HG03280 (cell line): ENCODE results near the gene UBL5.
"Not testable (repeated sequence)": the region's sequence is repeated elsewhere in the genome, so short reads cannot be mapped to it uniquely, and the experiment has no call there.

Experiments used
- ATAC-seq: cut with Tn5 transposase; IDR thresholded peaks from one replicate; pipeline ENCODE4 v1.9.1; 2021; ENCODE audit warnings: mild to moderate bottlenecking, moderate library complexity; ENCODE audit not compliant: unreplicated experiment

UBL5 gene

DNA sequence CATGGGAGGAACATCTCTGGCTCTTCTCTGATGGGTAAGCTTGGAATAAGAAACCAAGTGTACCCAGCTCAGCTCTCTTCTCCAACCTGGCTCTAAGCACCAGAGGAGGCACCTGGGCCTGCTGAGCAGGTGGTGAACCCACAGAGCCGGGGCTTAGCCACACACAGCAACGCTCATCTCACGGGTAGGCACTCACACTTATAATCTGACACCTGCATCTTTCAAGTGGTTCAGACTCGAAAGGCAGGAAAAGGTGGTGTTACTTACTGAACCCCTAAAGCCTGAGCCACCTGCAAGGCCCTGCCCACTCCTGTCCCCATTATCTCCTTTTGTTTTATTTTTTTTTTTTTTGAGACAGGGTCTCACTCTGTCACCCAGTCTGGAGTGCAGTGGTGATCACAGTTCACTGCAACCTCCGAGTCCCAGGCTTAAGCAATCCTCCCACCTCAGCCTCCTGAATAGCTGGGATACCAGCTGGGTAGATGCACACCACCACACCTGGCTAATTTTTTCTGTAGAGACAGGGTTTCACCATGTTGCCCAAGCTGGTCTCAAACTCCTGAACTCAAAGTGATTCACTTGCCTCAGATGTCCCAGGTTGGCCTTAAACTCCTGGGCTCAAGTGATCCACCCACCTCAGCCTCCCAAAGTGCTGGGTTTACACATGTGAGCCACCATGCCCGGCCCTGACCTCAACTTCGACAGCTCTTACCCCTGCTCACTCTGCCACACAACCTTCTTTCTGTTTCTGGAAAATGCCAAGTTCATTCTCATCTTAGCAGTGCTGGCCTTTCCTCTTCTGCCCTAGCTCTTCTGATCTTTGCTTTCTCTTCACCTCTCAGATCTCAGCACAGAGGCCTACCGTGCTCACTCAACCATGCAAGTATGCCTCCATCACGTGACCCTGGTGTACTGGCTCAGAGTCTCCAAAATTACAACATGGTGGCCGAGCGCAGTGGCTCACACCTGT lies 18.6 kb upstream of the UBL5 start:
- ATAC-seq = no peak

DNA sequence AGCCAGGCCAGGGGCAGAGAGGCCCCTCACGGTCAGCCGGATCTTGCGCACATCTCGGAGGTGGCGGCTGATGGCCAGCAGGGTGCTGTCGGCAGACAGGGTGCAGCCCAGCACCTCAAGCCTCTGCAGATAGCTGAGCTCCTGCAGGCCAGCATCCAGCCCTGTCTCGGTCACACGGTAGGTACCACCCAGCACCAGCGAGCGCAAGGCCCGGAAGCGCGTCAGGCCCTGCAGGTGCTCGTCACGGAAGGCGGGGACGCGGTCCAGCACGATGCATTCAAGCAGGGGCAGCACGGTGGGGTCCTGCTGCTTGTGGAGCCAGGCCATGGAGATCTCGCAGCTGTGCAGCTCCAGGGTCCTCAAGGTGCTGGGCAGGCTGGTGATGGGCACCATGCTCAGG lies 16.6 kb upstream of the UBL5 start:
- no peak for ATAC-seq

DNA sequence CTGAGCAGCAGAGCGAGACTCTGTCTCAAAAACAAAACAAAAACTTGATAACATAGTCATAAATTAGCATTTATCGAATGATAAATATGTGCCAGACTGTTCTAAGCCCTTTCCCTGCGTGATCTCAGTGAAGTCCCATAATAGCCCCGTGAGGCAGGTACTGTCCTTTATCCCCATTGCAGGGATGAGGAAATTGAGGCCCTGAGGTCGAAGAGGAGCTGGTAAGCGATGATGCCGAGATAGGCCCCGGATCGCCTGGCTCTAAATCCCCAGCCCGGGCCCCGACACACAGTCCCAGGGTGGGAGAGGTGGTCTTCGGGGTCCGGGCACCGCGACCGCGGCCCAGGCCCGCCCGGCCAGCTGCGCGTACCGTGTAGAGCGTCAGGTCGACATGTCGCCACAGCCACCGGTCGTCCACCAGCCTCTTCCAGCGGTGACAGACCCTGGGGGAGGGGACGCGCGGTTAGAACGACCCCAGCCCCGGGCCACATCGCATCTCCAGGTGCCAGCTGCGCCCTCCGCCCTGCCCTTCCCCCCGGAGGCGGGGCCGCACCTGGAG lies 9.5 kb upstream of the UBL5 start:
- ATAC-seq = no peak

DNA sequence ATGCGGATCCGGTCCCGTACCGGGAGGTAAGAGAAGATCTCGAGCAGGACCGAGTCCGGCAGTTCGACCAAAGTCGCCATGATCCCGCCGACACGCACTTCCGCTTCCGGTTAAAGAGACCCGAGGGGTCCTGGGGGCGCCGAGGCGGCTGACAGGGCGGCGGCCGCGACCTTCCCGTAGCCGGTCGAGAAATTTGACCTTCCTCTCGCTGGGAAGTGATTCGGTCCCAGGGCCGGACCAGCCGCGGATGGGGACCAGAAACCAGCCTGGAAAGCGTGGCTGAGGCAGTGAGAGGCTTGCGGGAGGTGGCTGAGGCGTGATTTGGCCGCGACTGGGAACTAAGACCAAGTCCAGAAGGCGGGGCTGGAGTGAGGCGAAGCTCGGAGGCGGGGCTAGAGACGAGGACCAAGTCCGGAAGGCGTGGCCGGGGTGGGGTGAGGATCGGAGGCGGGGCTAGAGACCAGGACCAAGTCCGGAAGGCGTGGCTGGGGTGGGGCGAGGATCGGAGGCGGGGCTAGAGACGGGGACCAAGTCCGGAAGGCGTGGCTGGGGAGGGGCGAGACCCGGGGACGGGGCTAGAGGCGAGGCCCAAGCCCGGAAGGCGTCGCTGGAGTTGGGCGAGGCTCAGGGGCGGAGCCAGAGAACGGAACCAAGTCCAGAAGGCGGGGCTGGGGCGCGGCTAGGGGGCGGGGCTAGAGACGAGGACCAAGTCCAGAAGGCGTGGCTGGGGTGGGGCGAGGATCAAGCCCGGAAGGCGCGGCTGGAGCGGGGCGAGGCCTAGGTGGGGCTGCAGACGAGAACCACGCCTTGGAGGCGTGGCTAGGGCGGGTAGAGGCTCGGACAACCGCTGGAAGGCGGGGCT lies 8.8 kb upstream of the UBL5 start, which contains the start of gene FBXL12:
TSS of gene FBXL12 (minus strand) at position 346 of the 862 bp plus-strand sequence. CDS start at position 80, 266 bp downstream.
- peak; percentile 86 for ATAC-seq

- ATAC-seq = no peak
Measured at GRCh38 chr19:9819596-9819909, 8.2 kb upstream of the UBL5 start.

- not testable (repeated sequence) for ATAC-seq
Measured at GRCh38 chr19:9820034-9820433, 7.7 kb upstream of the UBL5 start.

- no peak for ATAC-seq
Measured at GRCh38 chr19:9823816-9824215, 3.9 kb upstream of the UBL5 start.

GRCh38 chr19:9828551-9829063 lies 889 bp downstream of the UBL5 start:
- no peak for ATAC-seq

DNA sequence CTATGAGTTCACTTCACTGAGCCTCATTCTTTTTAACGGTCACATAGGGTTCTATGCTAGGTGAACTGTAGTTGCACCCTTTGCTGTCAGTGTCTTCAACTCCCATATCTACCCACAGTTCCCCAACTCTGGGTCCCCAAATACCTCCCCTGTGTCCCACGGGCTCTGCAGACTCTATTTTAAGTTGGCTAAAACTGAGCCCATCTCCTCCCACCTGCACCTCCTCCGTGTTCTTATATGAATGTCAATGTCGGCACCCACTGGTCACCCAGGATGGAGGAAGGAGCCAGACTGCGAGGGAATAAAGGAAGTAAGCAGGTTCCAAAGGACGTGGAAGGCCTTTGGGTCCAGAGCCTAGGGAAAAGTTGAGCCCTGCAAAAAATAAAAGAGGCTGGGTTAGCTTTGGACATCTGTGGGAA lies 6.6 kb downstream of the UBL5 start:
- no peak for ATAC-seq

DNA sequence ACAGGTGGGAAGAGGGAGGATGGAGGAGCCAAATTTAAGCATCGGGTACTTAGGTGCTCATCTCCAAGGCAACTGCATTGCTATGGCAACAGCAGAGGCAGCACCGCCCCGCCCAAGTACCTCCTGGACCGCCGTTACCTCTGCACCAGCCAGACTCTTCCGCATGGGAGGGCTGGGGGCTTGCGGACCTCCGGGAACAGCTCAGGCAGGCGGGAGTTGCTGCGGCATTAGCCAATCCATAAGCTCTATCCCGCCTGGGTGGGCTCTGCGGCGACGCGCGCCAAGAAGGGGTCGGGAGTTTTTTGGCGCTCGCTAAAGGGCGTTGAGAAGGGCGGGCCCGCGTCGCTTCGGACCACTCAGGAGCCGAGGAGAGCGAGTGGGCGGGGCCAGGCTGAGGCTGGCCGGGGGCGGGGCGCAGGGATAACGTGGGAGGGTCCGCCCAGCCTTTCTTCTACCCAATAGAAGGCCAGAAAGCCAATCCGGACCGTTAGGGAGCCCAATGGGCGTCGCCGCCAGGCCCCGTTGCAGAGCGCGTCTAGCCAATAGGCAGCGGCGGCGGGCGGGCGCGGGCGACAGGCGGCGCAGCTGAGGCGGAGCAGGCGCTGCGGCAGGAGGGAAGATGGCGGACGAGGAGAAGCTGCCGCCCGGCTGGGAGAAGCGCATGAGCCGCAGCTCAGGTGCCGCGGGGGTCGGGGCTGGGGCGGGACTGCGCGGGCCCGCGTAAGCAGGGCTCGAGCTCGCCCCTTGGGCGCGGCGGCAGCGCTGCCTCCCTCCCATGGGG lies 7.2 kb downstream of the UBL5 start, which contains the start of gene PIN1:
TSS of gene PIN1 (plus strand) at position 593 of the 781 bp plus-strand sequence. CDS start at position 620, 27 bp downstream.
- peak; percentile 95 for ATAC-seq

- peak; percentile 14 for ATAC-seq
Measured at GRCh38 chr19:9835507-9835949, 7.8 kb downstream of the UBL5 start.

DNA sequence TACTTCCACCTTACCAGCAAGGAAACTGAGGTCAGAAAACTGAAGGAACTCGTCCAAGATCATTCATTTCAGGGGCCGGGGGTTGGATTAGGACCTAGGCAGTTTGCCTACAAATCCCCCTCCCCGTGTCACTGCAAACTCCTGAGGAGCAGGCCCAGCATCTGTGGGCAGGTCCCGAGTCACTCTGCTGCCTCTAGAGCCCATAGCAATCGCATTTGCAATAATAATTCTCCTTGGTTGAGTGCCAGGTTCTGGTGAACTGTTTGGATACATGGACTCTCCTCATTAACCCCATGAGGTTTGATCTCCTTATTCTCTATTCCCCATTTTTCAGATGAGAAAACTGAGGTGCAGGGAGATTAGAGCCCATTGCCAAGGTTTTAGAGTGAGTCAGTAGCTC lies 8.3 kb downstream of the UBL5 start:
- no peak for ATAC-seq

DNA sequence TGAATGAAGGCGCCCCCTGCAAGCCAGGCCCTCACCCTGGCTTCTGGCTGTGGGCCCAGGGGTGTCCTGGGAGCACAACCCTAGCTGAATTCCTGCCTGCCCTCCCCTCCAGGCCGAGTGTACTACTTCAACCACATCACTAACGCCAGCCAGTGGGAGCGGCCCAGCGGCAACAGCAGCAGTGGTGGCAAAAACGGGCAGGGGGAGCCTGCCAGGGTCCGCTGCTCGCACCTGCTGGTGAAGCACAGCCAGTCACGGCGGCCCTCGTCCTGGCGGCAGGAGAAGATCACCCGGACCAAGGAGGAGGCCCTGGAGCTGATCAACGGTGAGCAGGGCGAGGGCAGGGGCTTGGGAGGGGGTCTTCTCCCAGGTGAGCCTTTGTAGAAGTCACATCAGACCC lies 10.6 kb downstream of the UBL5 start:
- ATAC-seq = no peak

- no peak for ATAC-seq
Measured at GRCh38 chr19:9839415-9839814, 11.7 kb downstream of the UBL5 start.

DNA sequence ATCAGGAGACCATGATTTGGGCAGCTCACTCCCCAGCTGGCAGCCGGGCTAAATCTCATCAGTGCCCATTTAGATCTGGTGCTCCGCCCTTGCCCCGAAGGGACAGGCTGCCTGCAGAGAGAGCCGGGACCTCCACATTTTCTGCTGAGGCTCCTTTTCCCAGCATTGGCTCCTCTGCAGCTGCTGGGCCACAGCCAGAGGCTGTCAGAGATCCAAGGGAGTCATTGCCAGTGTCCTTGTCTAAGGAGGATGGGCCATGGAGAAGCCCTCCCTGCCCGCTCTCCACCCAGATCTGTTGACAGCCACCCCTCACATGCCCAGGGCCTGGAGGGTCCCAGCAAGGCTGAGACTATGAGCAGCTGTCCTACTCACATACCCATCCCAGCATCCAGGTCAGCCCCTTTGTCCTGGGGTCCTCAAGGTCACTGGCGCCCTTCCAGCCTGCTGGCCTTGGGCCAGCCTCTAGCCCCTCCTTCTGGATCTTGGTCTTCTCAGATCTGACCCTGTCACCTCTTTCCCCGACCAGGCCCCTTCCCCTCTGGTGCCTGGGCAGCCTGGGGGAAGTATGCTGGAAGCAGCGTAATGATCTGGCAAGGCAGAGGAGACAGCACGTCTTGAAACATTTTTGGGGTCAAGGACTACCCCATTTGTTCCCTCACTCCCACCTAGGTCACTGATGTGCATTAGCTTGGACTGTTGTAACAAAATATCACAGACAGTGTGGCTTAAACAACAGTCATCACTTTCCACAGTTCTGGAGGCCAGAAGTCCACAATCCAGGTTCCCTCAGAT lies 15.3 kb downstream of the UBL5 start:
- ATAC-seq = no peak

- ATAC-seq = not testable (repeated sequence)
Measured at GRCh38 chr19:9843626-9844273, 16.0 kb downstream of the UBL5 start.

DNA sequence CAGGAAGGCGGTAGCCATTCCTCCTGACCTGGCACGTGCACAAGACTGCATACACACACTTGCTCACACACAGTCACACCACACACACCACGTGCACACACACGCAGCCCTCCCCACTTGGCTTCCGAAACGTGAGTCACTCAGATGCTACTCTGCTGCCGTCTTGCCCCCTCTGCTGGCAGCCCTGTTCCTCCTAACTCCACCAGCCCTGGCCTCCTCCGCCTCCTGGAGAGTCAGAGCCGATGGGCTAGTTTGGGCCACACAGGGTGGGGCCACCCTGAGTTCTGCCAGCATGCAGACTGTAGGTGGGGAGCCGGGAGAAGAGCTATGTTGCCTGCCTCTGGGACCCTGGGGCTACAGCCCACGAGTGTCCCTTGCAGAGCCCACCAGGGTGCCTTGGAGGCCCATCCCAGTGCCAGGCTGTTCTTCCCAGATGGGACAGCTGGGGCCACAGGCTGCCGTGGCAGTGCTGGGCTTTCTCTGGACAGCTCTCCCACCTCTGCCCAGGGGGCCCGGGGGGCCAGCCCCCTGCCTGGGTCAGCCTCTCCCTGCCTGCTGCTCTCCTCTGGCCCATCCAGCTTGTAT lies 19.5 kb downstream of the UBL5 start:
- no peak for ATAC-seq

DNA sequence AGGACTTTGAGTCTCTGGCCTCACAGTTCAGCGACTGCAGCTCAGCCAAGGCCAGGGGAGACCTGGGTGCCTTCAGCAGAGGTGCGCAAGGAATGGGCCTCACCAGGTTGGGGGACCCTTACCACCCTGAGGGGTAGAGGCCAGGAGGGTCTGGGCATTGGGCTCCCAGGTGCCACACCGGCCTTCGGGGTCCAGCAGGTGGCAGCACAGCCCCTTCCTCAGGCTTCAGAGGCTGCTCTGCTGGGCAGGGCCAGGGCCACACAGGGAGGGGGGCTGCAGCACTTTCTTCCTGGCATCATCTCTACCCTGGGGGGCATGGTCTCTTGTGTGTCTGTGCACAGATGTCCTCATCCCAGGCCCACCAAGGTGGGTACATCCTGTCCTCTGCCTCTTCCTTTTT lies 20.3 kb downstream of the UBL5 start:
- no peak for ATAC-seq

GRCh38 chr19:9848762-9849161 lies 21.0 kb downstream of the UBL5 start:
- no peak for ATAC-seq
